ENCODE measurements around the gene LYG1. TPM values are rescaled to one million over a fixed set of nuclear protein-coding genes. Genes with fewer than 3 reads are reported as not detected.
A peak's percentile ranks its signal among the peaks of the same experiment; 100 is the strongest.

The LYG1 gene
- total and polyA plus RNA-seq, 2 of the 13 experiments (the other 11 are each of a cell fraction or from before 2014, with no cell fraction given): 1.00 to 2.9 TPM

GRCh38 chr2:99278793-99279291 is 22.2 kb downstream of the LYG1 start (continued):
- TF ChIP-seq IRF1 (CRISPR knock-in tag; IDR thresholded peaks at IDR 0.05; ENCODE audit: low read depth): 0 out of 2 replicates have a peak, but pooled peaks have one; percentile 53
- peak; percentile 95 for TF ChIP-seq ZFP1 (CRISPR knock-in tag; IDR thresholded peaks at IDR 0.05)
- TF ChIP-seq CEBPB (IDR thresholded peaks at IDR 0.05; ENCODE audit: borderline replicate concordance, low read depth, low read length): peak; percentile 93
- no peak for TF ChIP-seq SP1 (IDR thresholded peaks at IDR 0.05)
- 0 out of 2 replicates have a peak, but pooled peaks have one; percentile 22 for TF ChIP-seq SP1 (CRISPR knock-in tag; IDR thresholded peaks at IDR 0.05)
- no peak for TF ChIP-seq AKAP8 (CRISPR knock-in tag; IDR thresholded peaks at IDR 0.05)
- TF ChIP-seq ZNF225 (CRISPR knock-in tag; IDR thresholded peaks at IDR 0.05): no peak
- peak; percentile 92 for TF ChIP-seq NR2F6 (IDR thresholded peaks at IDR 0.05)
- peak; percentile 87 for TF ChIP-seq NR2F6 (CRISPR knock-in tag; IDR thresholded peaks at IDR 0.05)
- TF ChIP-seq CBX5 (CRISPR knock-in tag; IDR thresholded peaks at IDR 0.05; ENCODE audit: borderline replicate concordance): peak; percentile 45; the same call in 1 of the 2 replicates
- peak; percentile 62; the same call in 1 of the 2 replicates for TF ChIP-seq SMARCE1 (IDR thresholded peaks at IDR 0.05; ENCODE audit: borderline replicate concordance)
- no peak for TF ChIP-seq SRSF9 (IDR thresholded peaks at IDR 0.05; ENCODE audit: borderline replicate concordance, insufficient read depth, low read depth, low read length, poor library complexity, severe bottlenecking)
- TF ChIP-seq RERE (CRISPR knock-in tag; IDR thresholded peaks at IDR 0.05; ENCODE audit: low read depth): peak; percentile 97
- peak; percentile 76; the same call in 1 of the 2 replicates for TF ChIP-seq ZNF772 (CRISPR knock-in tag; IDR thresholded peaks at IDR 0.05)
- no peak for TF ChIP-seq PRPF4 (IDR thresholded peaks at IDR 0.05; ENCODE audit: low read depth, low read length, poor library complexity, severe bottlenecking)
- TF ChIP-seq IRX3 (CRISPR knock-in tag; IDR thresholded peaks at IDR 0.05; ENCODE audit: borderline replicate concordance, low read depth): no peak
- TF ChIP-seq, protein P1, sequence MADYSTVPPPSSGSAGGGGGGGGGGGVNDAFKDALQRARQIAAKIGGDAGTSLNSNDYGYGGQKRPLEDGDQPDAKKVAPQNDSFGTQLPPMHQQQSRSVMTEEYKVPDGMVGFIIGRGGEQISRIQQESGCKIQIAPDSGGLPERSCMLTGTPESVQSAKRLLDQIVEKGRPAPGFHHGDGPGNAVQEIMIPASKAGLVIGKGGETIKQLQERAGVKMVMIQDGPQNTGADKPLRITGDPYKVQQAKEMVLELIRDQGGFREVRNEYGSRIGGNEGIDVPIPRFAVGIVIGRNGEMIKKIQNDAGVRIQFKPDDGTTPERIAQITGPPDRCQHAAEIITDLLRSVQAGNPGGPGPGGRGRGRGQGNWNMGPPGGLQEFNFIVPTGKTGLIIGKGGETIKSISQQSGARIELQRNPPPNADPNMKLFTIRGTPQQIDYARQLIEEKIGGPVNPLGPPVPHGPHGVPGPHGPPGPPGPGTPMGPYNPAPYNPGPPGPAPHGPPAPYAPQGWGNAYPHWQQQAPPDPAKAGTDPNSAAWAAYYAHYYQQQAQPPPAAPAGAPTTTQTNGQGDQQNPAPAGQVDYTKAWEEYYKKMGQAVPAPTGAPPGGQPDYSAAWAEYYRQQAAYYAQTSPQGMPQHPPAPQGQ (CRISPR knock-in tag; IDR thresholded peaks at IDR 0.05; ENCODE audit: borderline replicate concordance): no peak
- TF ChIP-seq, protein P2, sequence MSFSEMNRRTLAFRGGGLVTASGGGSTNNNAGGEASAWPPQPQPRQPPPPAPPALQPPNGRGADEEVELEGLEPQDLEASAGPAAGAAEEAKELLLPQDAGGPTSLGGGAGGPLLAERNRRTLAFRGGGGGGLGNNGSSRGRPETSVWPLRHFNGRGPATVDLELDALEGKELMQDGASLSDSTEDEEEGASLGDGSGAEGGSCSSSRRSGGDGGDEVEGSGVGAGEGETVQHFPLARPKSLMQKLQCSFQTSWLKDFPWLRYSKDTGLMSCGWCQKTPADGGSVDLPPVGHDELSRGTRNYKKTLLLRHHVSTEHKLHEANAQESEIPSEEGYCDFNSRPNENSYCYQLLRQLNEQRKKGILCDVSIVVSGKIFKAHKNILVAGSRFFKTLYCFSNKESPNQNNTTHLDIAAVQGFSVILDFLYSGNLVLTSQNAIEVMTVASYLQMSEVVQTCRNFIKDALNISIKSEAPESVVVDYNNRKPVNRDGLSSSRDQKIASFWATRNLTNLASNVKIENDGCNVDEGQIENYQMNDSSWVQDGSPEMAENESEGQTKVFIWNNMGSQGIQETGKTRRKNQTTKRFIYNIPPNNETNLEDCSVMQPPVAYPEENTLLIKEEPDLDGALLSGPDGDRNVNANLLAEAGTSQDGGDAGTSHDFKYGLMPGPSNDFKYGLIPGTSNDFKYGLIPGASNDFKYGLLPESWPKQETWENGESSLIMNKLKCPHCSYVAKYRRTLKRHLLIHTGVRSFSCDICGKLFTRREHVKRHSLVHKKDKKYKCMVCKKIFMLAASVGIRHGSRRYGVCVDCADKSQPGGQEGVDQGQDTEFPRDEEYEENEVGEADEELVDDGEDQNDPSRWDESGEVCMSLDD (CRISPR knock-in tag; IDR thresholded peaks at IDR 0.05; ENCODE audit: borderline replicate concordance): no peak
- TF ChIP-seq ZNF543 (CRISPR knock-in tag; IDR thresholded peaks at IDR 0.05): peak; percentile 73; the same call in 1 of the 2 replicates
- no peak for TF ChIP-seq DR1 (CRISPR knock-in tag; IDR thresholded peaks at IDR 0.05)
